Mucosa of descending colon (tissue), 3 donors: ENCODE results near the gene ARID1A. TPM values are rescaled to one million over a fixed set of nuclear protein-coding genes. Genes with fewer than 3 reads are reported as not detected.

Experiments
- ATAC-seq: fragments of 200-7000 bp; cut with Tn5 transposase; one replicate; pipeline ENCODE4 v1.9.1; 2020; ENCODE audit warnings: mild to moderate bottlenecking, moderate library complexity
- DNase-seq, 3 donors: peaks; one replicate each; pipeline ENCODE4 v3.0.0-alpha.2; 2020
- H3K36me3 ChIP-seq: fragments of 200-600 bp; one replicate; pipeline ENCODE4 v1.8.0; 2021; ENCODE audit warnings: low read depth, mild to moderate bottlenecking
- H3K4me1 ChIP-seq: fragments of 200-600 bp; one replicate; pipeline ENCODE4 v1.8.0; 2021; ENCODE audit warnings: low read depth, mild to moderate bottlenecking
- H3K4me3 ChIP-seq: fragments of 200-600 bp; one replicate; pipeline ENCODE4 v1.8.0; 2021; ENCODE audit warnings: mild to moderate bottlenecking
- H3K9me3 ChIP-seq: fragments of 200-600 bp; one replicate; pipeline ENCODE4 v1.8.0; 2021; ENCODE audit warnings: mild to moderate bottlenecking
- intact Hi-C, 2 donors: fragments of 100-400 bp; cut with DNase I in 1 of 2; cut with micrococcal nuclease in 1 of 2; formaldehyde crosslinking; loops; one replicate each; pipeline versions ENCODE4 v1.11.0 to v1.11.1; 2022; cut with DNase I, micrococcal nuclease
- total RNA-seq, 3 donors: library from RNA; stranded (reverse); fragmentation: NEBNext Ultra II Directional in 2 of 3; extraction: Animal tissue kit (Norgen Biotek cat#: 25700) in 2 of 3; gene quantifications; one replicate each; pipeline versions ENCODE4 v1.2.1 to v1.2.4, GENCODE V29; 2021 to 2023
- TF ChIP-seq, protein P1 (sequence below): fragments of 200-600 bp; IDR thresholded peaks from one replicate; pipeline ENCODE4 v1.8.0; 2022; ENCODE audit warnings: antibody characterized with exemption, mild to moderate bottlenecking
- donor health status: DM: no; HTN: no; CAD: no; lungs with moderate emphysema.
- donor health status: DM: no; HTN: no; CAD: no.
- donor health status: DM: no; HTN: yes; CAD: no.

ARID1A gene
- total RNA-seq, 3 donors from 2014 or later = 59.9 to 81.2 (median 65.4) TPM

DNA sequence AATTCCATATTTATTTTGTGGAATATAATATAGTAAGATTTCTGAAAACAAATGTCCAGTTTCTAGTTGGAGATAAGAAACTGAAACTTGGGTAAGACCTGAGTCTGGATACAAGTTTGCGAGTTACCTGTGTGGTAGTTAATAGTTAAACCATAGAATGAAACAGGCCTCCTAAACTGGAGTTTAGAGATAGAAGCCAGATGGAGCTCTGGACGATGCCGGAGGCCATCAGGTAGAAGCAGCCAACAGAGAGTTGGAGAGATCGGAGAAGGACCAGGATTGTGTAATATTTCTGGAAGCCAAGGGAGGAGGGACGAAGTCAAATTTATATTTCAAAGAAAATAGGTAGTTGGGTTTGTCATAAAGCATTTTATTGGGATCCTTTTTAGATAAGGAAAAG is 45.1 kb downstream of the ARID1A start:
- peak; percentile 44 for ATAC-seq
- Histone ChIP-seq H3K9me3 (no peaks in the 10 kb centered on the region), H3K36me3 (peaks cover 5% of the 10 kb centered on the region), H3K4me3 (no peak overlapping the region), H3K4me1 (peaks cover 34% of the 10 kb centered on the region)
- TF ChIP-seq, protein P1, sequence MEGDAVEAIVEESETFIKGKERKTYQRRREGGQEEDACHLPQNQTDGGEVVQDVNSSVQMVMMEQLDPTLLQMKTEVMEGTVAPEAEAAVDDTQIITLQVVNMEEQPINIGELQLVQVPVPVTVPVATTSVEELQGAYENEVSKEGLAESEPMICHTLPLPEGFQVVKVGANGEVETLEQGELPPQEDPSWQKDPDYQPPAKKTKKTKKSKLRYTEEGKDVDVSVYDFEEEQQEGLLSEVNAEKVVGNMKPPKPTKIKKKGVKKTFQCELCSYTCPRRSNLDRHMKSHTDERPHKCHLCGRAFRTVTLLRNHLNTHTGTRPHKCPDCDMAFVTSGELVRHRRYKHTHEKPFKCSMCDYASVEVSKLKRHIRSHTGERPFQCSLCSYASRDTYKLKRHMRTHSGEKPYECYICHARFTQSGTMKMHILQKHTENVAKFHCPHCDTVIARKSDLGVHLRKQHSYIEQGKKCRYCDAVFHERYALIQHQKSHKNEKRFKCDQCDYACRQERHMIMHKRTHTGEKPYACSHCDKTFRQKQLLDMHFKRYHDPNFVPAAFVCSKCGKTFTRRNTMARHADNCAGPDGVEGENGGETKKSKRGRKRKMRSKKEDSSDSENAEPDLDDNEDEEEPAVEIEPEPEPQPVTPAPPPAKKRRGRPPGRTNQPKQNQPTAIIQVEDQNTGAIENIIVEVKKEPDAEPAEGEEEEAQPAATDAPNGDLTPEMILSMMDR = no peak
- no peak for DNase-seq
- intact Hi-C loops = no loop called here

DNA sequence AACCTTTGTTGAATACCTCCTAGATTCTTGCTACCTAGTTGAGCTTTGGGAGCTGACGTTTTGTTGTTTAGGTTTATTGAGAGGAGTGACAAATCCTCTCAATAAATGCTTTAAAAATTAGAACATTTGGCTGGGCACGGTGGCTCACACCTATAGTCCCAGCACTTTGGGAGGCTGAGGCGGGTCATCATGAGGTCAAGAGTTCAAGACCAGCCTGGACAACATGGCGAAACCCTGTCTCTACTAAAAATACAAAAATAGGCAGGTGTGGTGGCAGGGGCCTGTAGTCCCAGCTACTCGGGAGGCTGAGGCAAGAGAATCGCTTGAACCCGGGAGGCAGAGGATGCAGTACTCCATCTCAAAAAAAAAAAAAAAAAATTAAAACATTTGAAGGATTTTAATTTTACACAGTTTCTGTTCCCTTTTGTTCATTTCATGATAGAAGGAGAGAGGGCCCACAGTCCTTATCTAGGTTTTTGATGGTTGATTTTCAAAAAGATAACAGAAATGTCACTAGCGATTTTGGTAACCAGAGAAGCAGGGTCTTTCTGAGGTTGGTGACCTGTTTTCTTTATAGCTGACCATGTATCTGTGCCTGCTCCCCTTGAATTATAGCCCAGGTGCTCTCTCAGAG is 47.7 kb downstream of the ARID1A start:
- DNase-seq = no peak

DNA sequence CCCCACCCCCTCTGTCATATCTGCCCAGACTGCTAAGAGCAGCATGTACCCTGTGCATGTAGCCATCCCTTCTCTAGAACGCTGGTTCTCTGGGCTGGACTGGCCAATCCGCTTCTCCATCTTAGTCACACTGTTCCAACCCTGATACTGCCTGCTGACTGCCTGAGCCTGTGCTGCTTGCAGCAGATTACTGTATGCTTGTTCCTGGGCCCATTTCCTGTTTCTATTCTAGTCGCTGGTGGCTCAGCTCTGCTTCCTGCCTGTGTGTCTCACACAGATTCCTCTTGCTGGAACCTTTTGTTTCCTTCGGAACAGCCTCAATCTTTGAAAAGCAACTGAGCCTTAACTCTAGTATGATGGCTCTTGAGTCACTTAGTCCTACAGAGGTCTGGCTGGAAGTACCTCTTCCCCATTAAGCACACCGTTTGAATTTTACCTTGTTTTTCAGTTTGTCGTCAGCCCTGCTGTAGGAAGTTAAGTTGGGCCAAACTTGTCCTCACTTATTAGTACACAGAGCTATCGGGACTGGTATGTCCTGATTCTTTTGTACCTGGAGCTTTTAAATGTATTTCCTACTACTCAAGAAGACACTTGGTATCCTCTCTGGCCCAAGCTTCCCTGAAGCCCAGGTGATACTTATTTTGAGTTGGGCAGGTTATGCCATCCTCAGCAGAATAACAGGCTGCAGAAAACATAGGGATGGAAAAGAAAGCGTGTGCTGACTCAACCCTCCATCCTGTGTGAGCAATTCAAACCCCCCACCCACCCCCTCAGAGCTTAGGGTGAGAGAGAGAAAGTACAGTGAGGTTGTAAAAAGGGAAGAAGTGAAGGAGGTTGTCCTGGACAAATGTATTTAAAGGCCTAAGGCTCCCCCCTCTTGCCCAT is 48.5 kb downstream of the ARID1A start:
- Histone ChIP-seq H3K9me3 (no peaks in the 10 kb centered on the region), H3K36me3 (peaks cover 5% of the 10 kb centered on the region)
- intact Hi-C loops = no loop called here

More for the DNA sequence above, 47.7 kb downstream of the ARID1A start:
- Histone ChIP-seq H3K4me3 (no peak overlapping the region), H3K4me1 (peaks cover 34% of the 10 kb centered on the region), H3K9me3 (no peaks in the 10 kb centered on the region), H3K36me3 (peaks cover 5% of the 10 kb centered on the region)
- TF ChIP-seq, protein P1 = no peak
- ATAC-seq = no peak
- intact Hi-C loops = no loop called here

DNA sequence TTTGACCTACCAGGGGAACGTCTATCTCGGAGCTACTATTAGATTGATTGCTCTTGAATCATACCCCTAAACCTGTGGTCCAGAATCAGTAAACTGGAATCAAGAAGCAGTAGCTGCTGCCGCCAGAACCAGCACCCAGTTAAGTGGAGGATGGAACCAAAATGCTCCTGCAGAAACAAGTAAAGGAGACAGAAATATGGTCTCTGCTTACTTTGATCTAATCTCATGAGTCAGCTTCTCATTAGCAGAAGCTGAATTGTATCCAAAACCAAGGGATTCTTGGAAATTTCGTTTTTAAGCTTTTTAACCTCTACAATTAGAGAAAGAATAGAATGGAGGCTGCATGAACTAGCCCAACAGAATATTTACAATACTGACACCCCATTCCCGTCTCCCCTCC is 49.4 kb downstream of the ARID1A start:
- TF ChIP-seq, protein P1 = no peak
- intact Hi-C loops = no loop called here
- DNase-seq (no peak), ATAC-seq (no peak)
- H3K4me3 ChIP-seq = no peak overlapping the region
- H3K9me3 ChIP-seq = no peaks in the 10 kb centered on the region
- peaks cover 5% of the 10 kb centered on the region for H3K36me3 ChIP-seq
- peaks cover 23% of the 10 kb centered on the region for H3K4me1 ChIP-seq

More for the DNA sequence above, 48.5 kb downstream of the ARID1A start:
- ATAC-seq = peak; percentile 94
- Histone ChIP-seq H3K4me1 (peaks cover 32% of the 10 kb centered on the region), H3K4me3 (no peak overlapping the region)
- DNase-seq = peak; percentile 60 to 82 (median 81)
- TF ChIP-seq, protein P1 = no peak

DNA sequence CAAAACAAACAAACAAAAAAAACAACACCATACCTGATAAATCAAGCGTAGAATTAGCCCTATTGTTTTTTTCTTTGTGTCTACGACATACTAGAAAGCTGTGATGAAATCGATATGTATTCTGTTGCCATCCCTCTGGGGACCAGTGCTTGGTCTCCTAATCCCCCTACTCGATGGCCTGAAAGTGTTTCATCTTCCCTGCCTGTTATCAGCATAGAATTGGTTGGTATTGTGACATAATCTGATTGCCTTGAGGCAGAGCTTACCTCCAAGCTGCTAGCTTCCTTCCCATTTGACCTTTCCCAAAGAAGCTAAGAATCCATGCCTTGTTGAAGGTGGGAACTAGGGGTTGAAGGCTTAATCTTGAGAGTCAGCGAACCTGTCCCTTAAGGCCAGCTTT is 51.2 kb downstream of the ARID1A start:
- no peak for DNase-seq
- TF ChIP-seq, protein P1 = no peak
- Histone ChIP-seq H3K9me3 (no peaks in the 10 kb centered on the region), H3K36me3 (no peaks in the 10 kb centered on the region), H3K4me1 (peaks cover 14% of the 10 kb centered on the region), H3K4me3 (no peak overlapping the region)
- ATAC-seq = no peak
- intact Hi-C loops = no loop called here
